HG02870 (cell line): ENCODE data around the gene RAP1GAP.

ENCODE experiments used
- ATAC-seq: cut with Tn5 transposase; IDR thresholded peaks from one replicate; pipeline ENCODE4 v1.9.1; 2021; ENCODE audit warnings: mild to moderate bottlenecking, moderate library complexity; ENCODE audit not compliant: unreplicated experiment

Gene RAP1GAP

GRCh38 chr1:21553116-21553926 is 115.8 kb downstream of the RAP1GAP start:
- ATAC-seq = no peak

DNA sequence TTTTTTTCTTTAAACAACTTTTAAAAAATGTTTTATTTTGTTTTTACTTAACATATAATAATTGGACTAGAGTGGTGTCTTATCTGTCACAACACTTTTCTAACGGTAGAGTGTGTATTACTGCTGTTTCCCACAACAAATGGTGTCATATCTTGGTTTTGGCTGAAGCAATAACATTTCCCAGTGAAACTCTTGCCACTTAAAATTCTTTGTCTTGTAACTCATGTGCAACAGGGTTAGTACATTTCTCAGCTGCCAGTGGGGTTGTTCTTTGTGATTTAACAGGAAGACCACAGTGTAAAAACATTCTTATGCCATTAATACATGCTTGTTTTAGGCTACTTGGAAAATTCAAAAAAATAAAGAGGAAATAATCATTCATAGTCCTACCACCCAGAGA is 116.4 kb downstream of the RAP1GAP start:
- no peak for ATAC-seq

GRCh38 chr1:21550866-21551475 is 118.2 kb downstream of the RAP1GAP start:
- ATAC-seq = no peak

GRCh38 chr1:21550097-21550496 is 119.1 kb downstream of the RAP1GAP start:
- no peak for ATAC-seq

DNA sequence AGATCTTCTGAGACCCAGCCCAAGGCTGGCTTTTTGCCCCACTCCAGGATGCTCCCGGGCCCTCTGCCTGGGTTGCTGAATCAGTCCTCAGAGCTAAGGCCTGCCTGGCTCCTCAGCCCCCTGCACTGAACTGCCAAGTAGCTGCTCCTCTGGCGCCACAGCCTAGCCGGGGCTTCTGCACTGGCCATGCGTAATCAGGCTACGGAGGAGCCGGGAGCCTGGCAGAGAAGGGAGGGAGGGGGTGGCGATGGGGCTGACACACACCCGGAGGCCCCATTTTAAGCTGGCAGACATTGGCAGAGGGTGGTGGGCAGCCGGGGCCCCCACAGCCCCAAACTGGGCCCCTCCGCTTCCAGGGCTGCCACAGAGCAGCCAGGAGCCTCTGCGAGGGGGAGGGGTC is 121.3 kb downstream of the RAP1GAP start:
- no peak for ATAC-seq
